Suprapubic skin (tissue), 4 donors: Measurements from ENCODE around the gene NAP1L1. TPM values are rescaled to one million over a fixed set of nuclear protein-coding genes. Genes with fewer than 3 reads are reported as not detected.

ENCODE experiments used
- DNase-seq, 2 donors: peaks; one replicate each; pipeline ENCODE4 v3.0.0-alpha.2; 2019; ENCODE audit warnings: low spot score in 2 of 2
- H3K27ac ChIP-seq: fragments of 200-600 bp; sonication (generic); one replicate; pipeline ENCODE4 v1.5.1; 2019
- H3K27me3 ChIP-seq: fragments of 200-600 bp; sonication (generic); one replicate; pipeline ENCODE4 v1.5.1; 2019
- H3K36me3 ChIP-seq: fragments of 200-600 bp; sonication (generic); one replicate; pipeline ENCODE4 v1.5.1; 2019
- H3K4me1 ChIP-seq: fragments of 200-600 bp; sonication (generic); one replicate; pipeline ENCODE4 v1.5.1; 2019
- H3K4me3 ChIP-seq: fragments of 200-600 bp; sonication (generic); one replicate; pipeline ENCODE4 v1.5.1; 2019; ENCODE audit warnings: mild to moderate bottlenecking
- H3K9me3 ChIP-seq: fragments of 200-600 bp; sonication (generic); one replicate; pipeline ENCODE4 v1.5.1; 2019
- EP300 ChIP-seq: sonication (generic); formaldehyde crosslinking; IDR thresholded peaks from one replicate; pipeline ENCODE4 v1.6.1; 2017; ENCODE audit warnings: antibody characterized with exemption
- POLR2A ChIP-seq, 2 donors: fragments of 450-650 bp; IDR thresholded peaks; one replicate each; pipeline ENCODE4 v1.6.1; 2017; ENCODE audit warnings: antibody characterized with exemption in 2 of 2, mild to moderate bottlenecking in 2 of 2, moderate library complexity in 2 of 2
- POLR2AphosphoS5 ChIP-seq, 3 donors: sonication (generic); formaldehyde crosslinking; IDR thresholded peaks; one replicate each; pipeline ENCODE4 v1.6.1; 2017; ENCODE audit warnings: antibody characterized with exemption in 3 of 3
- WGBS: methylation state at CpG from one replicate; pipeline ENCODE4 v1.1.5; 2018; 5-methylcytosine and 5-hydroxymethylcytosine counted together
- total RNA-seq, 4 donors: library from RNA; depleted of rRNA; stranded (reverse); fragments of >200 nt; gene quantifications; one replicate each; pipeline ENCODE4 v1.1.0, GENCODE V29; 2016
- TF ChIP-seq, protein P1 (sequence below), 2 donors: fragments of 200-600 bp in 1 of 2; fragments of 450-650 bp in 1 of 2; sonication (generic) in 1 of 2; IDR thresholded peaks; one replicate each; pipeline ENCODE4 v1.5.1; 2016 to 2019; ENCODE audit warnings: antibody characterized with exemption in 2 of 2, mild to moderate bottlenecking in 1 of 2, moderate library complexity in 1 of 2

The NAP1L1 gene
- total RNA-seq, 4 donors from 2014 or later, result 159 to 243 (median 186) TPM

DNA sequence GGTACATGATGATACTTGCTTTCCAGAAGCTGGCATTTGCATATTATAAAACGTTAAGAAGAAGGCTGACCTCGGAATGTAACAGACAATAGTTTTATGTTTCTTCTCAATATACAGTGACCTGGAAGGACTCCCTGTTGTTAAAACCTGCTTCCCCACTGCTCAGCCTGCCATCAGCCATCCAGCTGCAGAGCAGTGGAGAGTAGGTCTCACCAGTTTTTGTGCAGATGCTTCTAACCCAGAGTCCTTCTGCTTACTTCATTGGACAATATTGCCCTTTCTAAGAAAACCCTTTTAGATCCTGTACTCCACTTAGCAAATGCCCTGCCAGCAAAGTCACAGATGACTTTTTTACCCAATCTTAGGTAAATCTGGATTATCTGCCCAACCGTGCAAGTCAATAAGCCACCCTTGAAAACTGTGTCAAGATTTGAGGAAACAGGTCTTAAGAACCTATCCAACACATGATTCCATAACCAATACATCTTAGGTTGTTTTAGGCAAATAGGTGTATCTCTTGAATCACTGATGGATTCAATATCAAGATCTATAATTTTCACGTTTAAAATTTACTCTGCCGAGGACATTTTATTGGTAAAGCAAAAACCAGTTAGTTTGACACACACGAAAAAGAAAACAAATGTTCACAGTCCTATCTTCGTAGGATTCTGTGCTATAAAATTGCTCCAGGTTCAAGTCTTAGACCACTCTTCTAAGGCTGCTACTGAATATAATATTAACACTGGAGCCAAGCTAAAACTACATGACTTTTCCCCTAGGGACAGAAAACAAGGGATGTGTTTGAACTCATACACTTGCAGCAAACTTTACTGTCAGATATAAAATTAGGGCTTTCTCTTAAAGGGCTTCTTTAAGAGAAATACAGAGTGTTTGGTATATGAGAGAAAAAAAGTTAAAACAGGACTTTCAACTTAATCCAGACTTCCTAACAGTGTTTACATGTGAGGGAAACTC, 58.6 kb downstream of the NAP1L1 start:
- TF ChIP-seq POLR2A (IDR thresholded peaks at IDR 0.05) (no peak), EP300 (no peak), POLR2AphosphoS5 (IDR thresholded peaks at IDR 0.05) (no peak)
- TF ChIP-seq, protein P1, sequence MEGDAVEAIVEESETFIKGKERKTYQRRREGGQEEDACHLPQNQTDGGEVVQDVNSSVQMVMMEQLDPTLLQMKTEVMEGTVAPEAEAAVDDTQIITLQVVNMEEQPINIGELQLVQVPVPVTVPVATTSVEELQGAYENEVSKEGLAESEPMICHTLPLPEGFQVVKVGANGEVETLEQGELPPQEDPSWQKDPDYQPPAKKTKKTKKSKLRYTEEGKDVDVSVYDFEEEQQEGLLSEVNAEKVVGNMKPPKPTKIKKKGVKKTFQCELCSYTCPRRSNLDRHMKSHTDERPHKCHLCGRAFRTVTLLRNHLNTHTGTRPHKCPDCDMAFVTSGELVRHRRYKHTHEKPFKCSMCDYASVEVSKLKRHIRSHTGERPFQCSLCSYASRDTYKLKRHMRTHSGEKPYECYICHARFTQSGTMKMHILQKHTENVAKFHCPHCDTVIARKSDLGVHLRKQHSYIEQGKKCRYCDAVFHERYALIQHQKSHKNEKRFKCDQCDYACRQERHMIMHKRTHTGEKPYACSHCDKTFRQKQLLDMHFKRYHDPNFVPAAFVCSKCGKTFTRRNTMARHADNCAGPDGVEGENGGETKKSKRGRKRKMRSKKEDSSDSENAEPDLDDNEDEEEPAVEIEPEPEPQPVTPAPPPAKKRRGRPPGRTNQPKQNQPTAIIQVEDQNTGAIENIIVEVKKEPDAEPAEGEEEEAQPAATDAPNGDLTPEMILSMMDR (IDR thresholded peaks at IDR 0.05), result no peak
- no peak for DNase-seq
- H3K4me3 ChIP-seq, result no peak overlapping the region
- H3K4me1 ChIP-seq, result peaks cover 15% of the 10 kb centered on the region
- no peaks in the 10 kb centered on the region for H3K9me3 ChIP-seq
- WGBS, result 62% methylated on average over 7 of the region's 7 CpGs
- no peaks in the 10 kb centered on the region for H3K36me3 ChIP-seq
- H3K27ac ChIP-seq, result no peak overlapping the region
- no peaks in the 10 kb centered on the region for H3K27me3 ChIP-seq

DNA sequence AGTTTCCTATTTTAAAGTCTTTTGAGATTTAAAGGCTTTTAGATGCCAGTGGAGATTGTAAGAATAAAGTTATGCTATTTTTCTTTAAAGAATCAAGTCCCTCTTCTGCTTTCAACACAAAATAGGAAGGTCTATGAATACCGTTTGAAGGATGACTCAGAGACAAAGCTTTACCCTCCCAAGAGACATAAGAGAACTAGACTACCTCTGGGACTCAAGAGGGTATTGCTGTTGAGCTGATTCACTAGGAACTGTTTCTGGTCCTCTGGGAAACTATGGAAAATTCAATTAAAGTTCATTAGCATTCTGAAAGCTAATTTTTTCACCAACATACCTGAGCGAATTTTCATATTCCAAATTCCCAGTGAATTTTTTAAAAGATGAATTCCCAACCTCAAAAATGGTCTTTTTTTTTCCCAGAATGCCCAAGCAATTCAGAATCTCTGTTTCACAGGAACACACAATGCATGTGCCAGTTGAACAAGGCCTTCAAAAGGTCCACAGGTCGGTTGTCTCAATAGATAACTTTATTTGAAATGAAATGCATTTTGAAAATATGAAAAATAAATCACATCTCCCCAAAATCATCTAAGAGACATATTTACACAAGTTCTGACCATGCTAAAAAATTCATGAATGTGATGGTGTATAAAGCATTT, 59.4 kb downstream of the NAP1L1 start:
- no peak for TF ChIP-seq EP300
- no peak for TF ChIP-seq POLR2A (IDR thresholded peaks at IDR 0.05)
- TF ChIP-seq POLR2AphosphoS5 (IDR thresholded peaks at IDR 0.05), result no peak
- TF ChIP-seq, protein P1 (IDR thresholded peaks at IDR 0.05), result no peak
- Histone ChIP-seq H3K27ac (no peak overlapping the region), H3K4me1 (peaks cover 7% of the 10 kb centered on the region), H3K27me3 (no peaks in the 10 kb centered on the region), H3K36me3 (no peaks in the 10 kb centered on the region), H3K9me3 (no peaks in the 10 kb centered on the region), H3K4me3 (no peak overlapping the region)
- 59% methylated on average over 3 of the region's 3 CpGs for WGBS
- no peak for DNase-seq

DNA sequence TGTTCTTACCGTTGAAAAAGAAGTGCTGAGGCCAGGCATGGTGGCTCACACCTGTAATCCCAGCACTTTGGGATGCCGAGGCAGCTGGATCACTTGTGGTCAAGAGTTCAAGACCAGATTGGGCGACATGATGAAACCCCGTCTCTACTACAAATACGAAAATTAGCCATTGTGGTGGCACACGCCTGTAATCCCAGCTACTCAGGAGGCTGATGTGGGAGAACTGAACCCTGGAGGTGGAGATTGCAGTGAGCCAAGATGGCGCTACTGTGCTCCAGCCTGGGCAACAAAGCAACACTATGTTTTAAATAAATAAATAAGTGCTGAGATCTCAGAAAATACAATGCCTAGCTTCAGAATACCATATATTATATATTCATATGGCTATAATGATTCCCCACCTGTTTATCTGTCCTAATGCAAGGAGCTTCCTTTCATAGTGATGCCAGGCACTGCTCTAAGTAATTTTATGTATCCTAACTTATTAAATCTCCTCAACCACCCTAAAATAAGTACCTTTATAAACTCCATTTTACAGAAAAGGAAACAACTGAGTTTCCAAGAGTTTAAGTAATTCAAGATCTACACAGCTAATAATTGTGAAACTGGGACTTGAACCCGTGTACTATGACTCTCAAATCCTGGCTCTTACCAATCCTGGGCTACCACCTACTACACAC, 60.2 kb downstream of the NAP1L1 start:
- Histone ChIP-seq H3K27me3 (no peaks in the 10 kb centered on the region), H3K4me3 (no peak overlapping the region), H3K36me3 (no peaks in the 10 kb centered on the region), H3K9me3 (no peaks in the 10 kb centered on the region), H3K4me1 (no peaks in the 10 kb centered on the region), H3K27ac (no peak overlapping the region)
- DNase-seq, result no peak
- TF ChIP-seq POLR2A (IDR thresholded peaks at IDR 0.05) (no peak), POLR2AphosphoS5 (IDR thresholded peaks at IDR 0.05) (no peak), EP300 (no peak)
- TF ChIP-seq, protein P1 (IDR thresholded peaks at IDR 0.05), result no peak
- WGBS, result 91% methylated on average over 8 of the region's 8 CpGs

DNA sequence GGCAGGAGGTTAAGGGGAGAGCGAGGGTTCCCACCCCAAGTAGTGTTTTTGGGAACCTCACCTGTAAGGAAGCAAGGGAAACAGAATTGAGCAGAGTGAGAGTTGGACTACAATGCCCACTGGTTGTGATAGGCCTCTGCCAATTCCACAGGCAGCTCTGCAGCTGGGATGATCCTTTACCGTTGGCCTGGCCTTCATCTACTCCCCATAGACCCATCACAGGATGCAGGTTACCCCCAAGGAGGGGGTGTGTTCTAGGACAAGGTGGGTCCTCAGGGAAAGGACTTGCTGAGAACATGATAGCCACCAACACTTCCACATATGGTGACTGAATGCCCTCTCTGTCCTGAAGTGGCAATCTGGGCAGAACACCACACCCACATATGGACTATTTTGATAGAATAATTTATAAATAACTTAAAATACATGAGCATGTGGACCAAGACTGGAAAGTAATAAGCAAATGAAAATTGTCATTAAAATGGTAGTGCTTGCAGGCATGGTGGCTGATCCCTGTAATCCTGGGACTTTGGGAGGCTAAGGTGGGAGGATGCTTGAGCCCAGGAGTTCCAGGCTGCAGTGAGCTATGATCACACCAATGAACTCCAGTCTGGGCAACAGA, 61.3 kb downstream of the NAP1L1 start:
- H3K9me3 ChIP-seq, result no peaks in the 10 kb centered on the region
- H3K4me1 ChIP-seq, result no peaks in the 10 kb centered on the region
- no peaks in the 10 kb centered on the region for H3K36me3 ChIP-seq
- WGBS, result 97% methylated on average over 2 of the region's 2 CpGs
- no peak overlapping the region for H3K27ac ChIP-seq
- H3K27me3 ChIP-seq, result no peaks in the 10 kb centered on the region
- TF ChIP-seq, protein P1 (IDR thresholded peaks at IDR 0.05), result no peak
- TF ChIP-seq POLR2A (IDR thresholded peaks at IDR 0.05) (no peak), POLR2AphosphoS5 (IDR thresholded peaks at IDR 0.05) (no peak), EP300 (no peak)
- DNase-seq, result no peak
- H3K4me3 ChIP-seq, result no peak overlapping the region
